K562 (cell line): ENCODE measurements around the gene NUDT22. TPM values are rescaled to one million over a fixed set of nuclear protein-coding genes. Genes with fewer than 3 reads are reported as not detected.
A peak's percentile ranks its signal among the peaks of the same experiment; 100 is the strongest.

Source experiments
- ASH1L ChIP-seq: fragments of 450-650 bp; IDR thresholded peaks from 2 replicates; pipeline ENCODE4 v1.6.1; 2018; ENCODE audit warnings: borderline replicate concordance, mild to moderate bottlenecking, low read depth; ENCODE audit not compliant: partially characterized antibody
- CBX1 ChIP-seq: sonication (generic); IDR thresholded peaks from 2 replicates; pipeline ENCODE4 v1.6.1; 2016; ENCODE audit warnings: antibody characterized with exemption, low read depth, mild to moderate bottlenecking
- CBX5 ChIP-seq: IDR thresholded peaks from 2 replicates; pipeline ENCODE4 v1.6.1; 2014; ENCODE audit warnings: low read depth, borderline replicate concordance
- CREB1 ChIP-seq, 2 experiments: sonication (generic) in 1 of 2; formaldehyde crosslinking in 1 of 2; IDR thresholded peaks; 2 replicates each; pipeline versions ENCODE4 v1.6.1 to v1.8.0; 2012 to 2022; ENCODE audit warnings: inconsistent platforms in 1 of 2, mild to moderate bottlenecking in 1 of 2, missing genetic modification reagents in 1 of 2, moderate library complexity in 1 of 2
- E2F4 ChIP-seq: sonication (generic); formaldehyde crosslinking; IDR thresholded peaks from 2 replicates; pipeline ENCODE4 v1.8.0; 2022; ENCODE audit warnings: mild to moderate bottlenecking, low read depth, missing genetic modification reagents
- EP400 ChIP-seq: fragments of 450-650 bp; IDR thresholded peaks from 2 replicates; pipeline ENCODE4 v1.6.1; 2017; ENCODE audit warnings: antibody characterized with exemption, mild to moderate bottlenecking, moderate library complexity
- ETV1 ChIP-seq: fragments of 450-650 bp; conservative IDR thresholded peaks from 2 replicates; pipeline ENCODE4 v1.6.1; 2016; ENCODE audit warnings: missing genetic modification characterization, control low read depth, low read depth, missing compliant biosample characterization
- GATAD2A ChIP-seq: fragments of 450-650 bp; IDR thresholded peaks from 2 replicates; pipeline ENCODE4 v1.6.1; 2017
- HNRNPL ChIP-seq: fragments of 200-400 bp; formaldehyde crosslinking; IDR thresholded peaks from 2 replicates; pipeline ENCODE4 v1.6.1; 2017; ENCODE audit warnings: low read depth, mild to moderate bottlenecking, low read length
- POLR2G ChIP-seq: fragments of 200-400 bp; formaldehyde crosslinking; IDR thresholded peaks from 2 replicates; pipeline ENCODE4 v1.6.1; 2017; ENCODE audit warnings: low read depth, mild to moderate bottlenecking, antibody characterized with exemption, low read length, moderate library complexity
- RBFOX2 ChIP-seq: fragments of 200-400 bp; formaldehyde crosslinking; IDR thresholded peaks from 2 replicates; pipeline ENCODE4 v1.6.1; 2017; ENCODE audit warnings: low read depth, mild to moderate bottlenecking, low read length, moderate library complexity
- TCF3 ChIP-seq: sonication (generic); formaldehyde crosslinking; IDR thresholded peaks from 2 replicates; pipeline ENCODE4 v1.4.0; 2020; ENCODE audit warnings: mild to moderate bottlenecking, missing genetic modification reagents
- VEZF1 ChIP-seq: fragments of 200-800 bp; sonication (Bioruptor generic); IDR thresholded peaks from 2 replicates; pipeline ENCODE4 v1.6.1; 2017; ENCODE audit warnings: missing genetic modification characterization, missing compliant biosample characterization
- YY1 ChIP-seq, 3 experiments: IDR thresholded peaks; 2 replicates each; pipeline ENCODE4 v1.6.1; 2011; ENCODE audit warnings: low read length in 2 of 3, mild to moderate bottlenecking in 2 of 3, moderate library complexity in 2 of 3, borderline replicate concordance in 1 of 3, control low read depth in 1 of 3, low read depth in 1 of 3; ENCODE audit not compliant: insufficient read depth in 3 of 3, insufficient replicate concordance in 2 of 3, control insufficient read depth in 1 of 3, insufficient read length in 1 of 3; ENCODE audit errors: extremely low read depth in 1 of 3
- ZBTB43 ChIP-seq: sonication (generic); formaldehyde crosslinking; IDR thresholded peaks from 2 replicates; pipeline ENCODE4 v1.8.0; 2023; ENCODE audit warnings: mild to moderate bottlenecking, missing genetic modification reagents
- ZHX1 ChIP-seq: fragments of 150-350 bp; conservative IDR thresholded peaks from 2 replicates; pipeline ENCODE4 v1.6.1; 2014; ENCODE audit warnings: low read length
- polyA plus RNA-seq, 8 experiments: library from polyadenylated mRNA; depleted of rRNA in 4 of 8; stranded (reverse) in 5 of 8; unstranded in 3 of 8; fragments of >200 nt; fragmentation: Nextera tagmentation in 2 of 8; fragmentation: Illumina TruSeq in 1 of 8; extraction: Ambion mirVana in 2 of 8; extraction: Trizol in 1 of 8; gene quantifications; 2 replicates each; pipeline versions ENCODE4 v1.2.1 to v1.2.3, GENCODE V29; 2011 to 2014; ENCODE audit warnings: inconsistent platforms in 1 of 8, missing spikeins in 1 of 8
- total RNA-seq, 7 experiments: library from RNA; depleted of rRNA in 6 of 7; stranded (reverse); fragments of >200 nt in 6 of 7; fragmentation: Illumina TruSeq in 2 of 7; extraction: Trizol in 2 of 7; gene quantifications; 2 replicates each; pipeline versions ENCODE4 v1.2.1 to v1.2.3, GENCODE V29; 2011 to 2021; ENCODE audit warnings: low replicate concordance in 1 of 7

NUDT22 gene
- total and polyA plus RNA-seq, 9 of the 15 experiments (the other 6 are each of a cell fraction or from before 2014, with no cell fraction given) = 6.3 to 92.6 (median 37.4) TPM

GRCh38 chr11:64225608-64226506, at the start of gene NUDT22, which contains the start of gene TRPT1 (continued):
- TF ChIP-seq ZHX1 (no peak), CBX5 (no peak), RBFOX2 (peak; percentile 86), VEZF1 (CRISPR knock-in tag) (peak; percentile 72), HNRNPL (no peak), YY1 (IDR thresholded peaks at IDR 0.05; ENCODE audit: borderline replicate concordance in 1 of 3, control insufficient read depth in 1 of 3, extremely low read depth in 1 of 3, insufficient read depth in 3 of 3, insufficient read length in 1 of 3, insufficient replicate concordance in 2 of 3, low read depth in 1 of 3, low read length in 2 of 3) (peak in 2 of 3 experiments; percentile 30 to 40), ETV1 (tag) (peak; percentile 42), POLR2G (peak; percentile 87), E2F4 (CRISPR knock-in tag) (no peak), TCF3 (CRISPR knock-in tag) (no peak; the same call in 1 of the 2 replicates), ASH1L (no peak), EP400 (peak; percentile 80), ZBTB43 (CRISPR knock-in tag) (no peak), CREB1 (IDR thresholded peaks at IDR 0.05) (0 out of 2 replicates have a peak, but pooled peaks have one; percentile 34), CREB1 (CRISPR knock-in tag; IDR thresholded peaks at IDR 0.05) (peak; percentile 43; the same call in 1 of the 2 replicates), CBX1 (0 out of 2 replicates have a peak, but pooled peaks have one; percentile 44), GATAD2A (no peak)
